ENCODE measurements around the gene PRKCH. TPM values are rescaled to one million over a fixed set of nuclear protein-coding genes. Genes with fewer than 3 reads are reported as not detected.

The PRKCH gene
- total RNA-seq, 2 experiments from 2014 or later = 318 to 343 TPM

GRCh38 chr14:61335671-61336275, 14.4 kb downstream of the PRKCH start:
- Mint-ChIP-seq H3K36me3 (ENCODE audit: low read depth) (peaks cover 66% of the 10 kb centered on the region), H3K4me3 (peak overlapping the region; percentile 74), H3K4me1 (ENCODE audit: low read depth) (peaks cover 84% of the 10 kb centered on the region), H3K27ac (peak overlapping the region; percentile 88), H3K9me3 (ENCODE audit: insufficient read depth) (no peaks in the 10 kb centered on the region), H3K27me3 (ENCODE audit: low read depth) (no peaks in the 10 kb centered on the region)
- DNase-seq = peak; percentile 55
- POLR2A ChIA-PET = interaction anchor here (1.0 to 9.9 kb wide), 4 partner anchors 10 to 119 kb away, joined by 3 to 223 read pairs (median 90); partner anchors contain the start of gene PRKCH
- ATAC-seq = peak; percentile 45
- CTCF ChIA-PET = interaction anchor here (1.1 to 6.9 kb wide), 4 partner anchors 10 to 116 kb away, joined by 3 to 51 read pairs (median 13); partner anchors contain the start of gene PRKCH

DNA sequence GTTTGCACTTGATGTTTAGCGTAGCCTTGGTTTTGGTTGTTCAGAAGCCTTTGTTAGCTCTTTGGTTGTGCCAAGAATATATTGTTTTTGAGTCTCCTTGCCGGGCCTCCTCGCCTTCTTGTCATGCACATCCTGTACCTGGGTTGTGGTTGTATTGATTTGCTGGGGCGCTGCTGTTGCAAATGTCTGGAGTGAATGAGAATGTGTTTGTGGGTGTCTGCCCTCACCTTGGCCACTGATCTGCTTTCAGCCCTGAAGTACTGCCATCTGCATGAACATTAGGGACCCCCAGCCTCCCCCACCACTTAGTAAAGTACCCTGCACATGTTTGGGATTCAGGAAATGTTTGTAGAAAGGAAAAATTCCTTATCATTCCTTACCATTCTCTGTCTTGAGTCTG, 16.5 kb downstream of the PRKCH start:
- DNase-seq = peak; percentile 88
- Mint-ChIP-seq H3K4me3 (peak overlapping the region; percentile 61), H3K9me3 (ENCODE audit: insufficient read depth) (no peaks in the 10 kb centered on the region), H3K4me1 (ENCODE audit: low read depth) (peaks cover 88% of the 10 kb centered on the region), H3K36me3 (ENCODE audit: low read depth) (peaks cover 70% of the 10 kb centered on the region), H3K27ac (peak overlapping the region; percentile 88), H3K27me3 (ENCODE audit: low read depth) (no peaks in the 10 kb centered on the region)
- ChIA-PET CTCF (interaction anchor here (0.9 to 6.9 kb wide), 6 partner anchors 8 to 114 kb away, joined by 3 to 22 read pairs (median 4); no protein-coding TSS in a partner anchor), POLR2A (interaction anchor here (0.7 to 9.9 kb wide), 15 partner anchors 9 to 139 kb away, joined by 3 to 223 read pairs (median 4); partner anchors contain the start of gene PRKCH)
- peak; percentile 54 for ATAC-seq

- peak; percentile 19 for DNase-seq
- Mint-ChIP-seq H3K36me3 (ENCODE audit: low read depth) (peaks cover 72% of the 10 kb centered on the region), H3K4me3 (peak overlapping the region; percentile 61), H3K27me3 (ENCODE audit: low read depth) (no peaks in the 10 kb centered on the region), H3K4me1 (ENCODE audit: low read depth) (peaks cover 89% of the 10 kb centered on the region), H3K27ac (peak overlapping the region; percentile 88), H3K9me3 (ENCODE audit: insufficient read depth) (no peaks in the 10 kb centered on the region)
- POLR2A ChIA-PET = interaction anchor here (0.8 to 9.9 kb wide), 11 partner anchors 8 to 135 kb away, joined by 3 to 223 read pairs (median 4); partner anchors contain the start of gene PRKCH
- CTCF ChIA-PET = interaction anchor here (1.0 to 6.9 kb wide), 5 partner anchors 9 to 114 kb away, joined by 3 to 22 read pairs (median 5); no protein-coding TSS in a partner anchor
- no peak for ATAC-seq
Observed at GRCh38 chr14:61338457-61338856, 17.1 kb downstream of the PRKCH start.

DNA sequence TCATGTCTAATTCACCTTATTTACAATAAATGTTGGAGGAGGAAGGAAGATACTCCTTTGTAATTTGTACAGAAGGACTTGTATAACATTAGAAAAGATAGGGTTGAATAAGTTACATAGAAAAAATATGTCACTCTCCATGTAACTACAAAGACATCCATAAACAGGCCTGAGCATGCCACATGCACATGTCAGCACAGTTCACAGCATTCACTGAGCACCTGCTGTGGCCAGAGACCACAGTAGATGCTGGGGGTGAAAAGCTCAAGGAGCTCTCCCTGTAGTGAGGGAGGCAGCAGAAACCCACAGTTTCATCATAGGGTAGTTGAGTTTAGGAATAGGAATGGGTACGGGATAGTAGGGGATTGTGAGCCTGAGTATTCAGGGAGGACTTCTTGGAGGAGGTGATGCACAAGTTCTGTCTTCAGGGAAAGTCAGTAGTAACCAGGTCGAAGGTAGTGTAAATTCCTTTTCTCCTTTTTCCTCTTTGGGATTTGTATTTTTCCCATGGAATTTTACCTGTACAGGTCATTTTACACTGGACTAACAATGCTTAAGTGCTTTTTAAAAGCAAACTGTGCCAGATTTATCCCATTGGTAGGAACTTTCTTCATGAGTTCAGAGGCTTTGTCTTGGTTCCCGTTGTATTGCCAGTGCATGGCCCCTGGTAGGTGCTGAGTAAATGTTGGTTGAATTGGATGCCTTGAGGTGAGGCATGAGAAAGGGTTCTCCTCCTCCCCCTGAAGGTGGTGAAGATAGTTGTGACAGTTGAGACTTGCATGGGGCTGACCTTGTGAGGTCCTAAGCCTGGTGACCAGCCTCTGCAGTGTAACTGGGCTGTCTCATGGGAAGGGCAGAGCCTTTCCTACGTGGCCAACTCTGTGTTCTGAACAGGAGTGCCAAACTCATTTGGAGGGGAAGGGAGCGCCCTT, 20.2 kb downstream of the PRKCH start:
- POLR2A ChIA-PET = interaction anchor here (0.6 to 13.2 kb wide), 11 partner anchors 9 to 404 kb away, joined by 3 to 177 read pairs (median 5); partner anchors contain the start of gene PRKCH
- CTCF ChIA-PET = interaction anchor here (0.8 to 6.0 kb wide), 8 partner anchors 10 to 135 kb away, joined by 3 to 42 read pairs (median 5); no protein-coding TSS in a partner anchor
- Mint-ChIP-seq H3K27me3 (ENCODE audit: low read depth) (no peaks in the 10 kb centered on the region), H3K36me3 (ENCODE audit: low read depth) (peaks cover 75% of the 10 kb centered on the region), H3K4me1 (ENCODE audit: low read depth) (peaks cover 92% of the 10 kb centered on the region), H3K27ac (peak overlapping the region; percentile 90), H3K4me3 (peak overlapping the region; percentile 72), H3K9me3 (ENCODE audit: insufficient read depth) (no peaks in the 10 kb centered on the region)
- ATAC-seq (peak; percentile 11), DNase-seq (peak; percentile 60)

- POLR2A ChIA-PET = interaction anchor here (0.6 to 13.2 kb wide), 11 partner anchors 10 to 403 kb away, joined by 3 to 177 read pairs (median 5); partner anchors contain the start of gene PRKCH
- H3K9me3 Mint-ChIP-seq (ENCODE audit: insufficient read depth) = no peaks in the 10 kb centered on the region
- H3K4me1 Mint-ChIP-seq (ENCODE audit: low read depth) = peaks cover 95% of the 10 kb centered on the region
- no peaks in the 10 kb centered on the region for H3K27me3 Mint-ChIP-seq (ENCODE audit: low read depth)
- peak; percentile 92 for DNase-seq
- CTCF ChIA-PET = interaction anchor here (1.0 to 6.0 kb wide), 6 partner anchors 11 to 134 kb away, joined by 3 to 42 read pairs (median 7); no protein-coding TSS in a partner anchor
- ATAC-seq = peak; percentile 64
- peak overlapping the region; percentile 90 for H3K27ac Mint-ChIP-seq
- H3K4me3 Mint-ChIP-seq = peak overlapping the region; percentile 72
- H3K36me3 Mint-ChIP-seq (ENCODE audit: low read depth) = peaks cover 81% of the 10 kb centered on the region
Observed at GRCh38 chr14:61342486-61342885, 21.1 kb downstream of the PRKCH start.

DNA sequence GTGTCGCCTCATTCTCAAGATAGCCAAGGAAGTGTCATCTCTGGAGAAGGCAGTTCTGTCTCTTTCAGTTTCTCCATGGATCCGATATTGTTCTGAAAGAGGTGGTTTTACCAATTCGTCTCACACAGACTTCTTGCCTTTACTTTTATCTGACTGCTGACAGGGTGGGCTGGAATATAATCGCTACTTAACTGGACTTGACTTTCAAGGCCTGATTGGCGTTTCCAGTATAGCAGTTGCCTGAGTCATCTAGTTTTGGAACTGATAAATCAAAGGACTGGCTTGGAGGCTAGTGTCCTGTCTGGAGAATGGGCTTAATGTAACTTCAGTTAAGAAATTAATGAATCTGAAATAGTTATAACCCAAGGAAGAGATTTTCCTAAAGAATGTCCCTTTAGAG, 21.6 kb downstream of the PRKCH start:
- H3K27me3 Mint-ChIP-seq (ENCODE audit: low read depth) = no peaks in the 10 kb centered on the region
- CTCF ChIA-PET = interaction anchor here (1.4 to 6.0 kb wide), 5 partner anchors 8 to 108 kb away, joined by 3 to 42 read pairs (median 5); no protein-coding TSS in a partner anchor
- peak overlapping the region; percentile 90 for H3K27ac Mint-ChIP-seq
- peak overlapping the region; percentile 72 for H3K4me3 Mint-ChIP-seq
- ATAC-seq = no peak
- H3K36me3 Mint-ChIP-seq (ENCODE audit: low read depth) = peaks cover 81% of the 10 kb centered on the region
- H3K9me3 Mint-ChIP-seq (ENCODE audit: insufficient read depth) = no peaks in the 10 kb centered on the region
- peaks cover 95% of the 10 kb centered on the region for H3K4me1 Mint-ChIP-seq (ENCODE audit: low read depth)
- no peak for DNase-seq
- POLR2A ChIA-PET = interaction anchor here (0.6 to 13.2 kb wide), 5 partner anchors 10 to 109 kb away, joined by 4 to 177 read pairs (median 9); no protein-coding TSS in a partner anchor

DNA sequence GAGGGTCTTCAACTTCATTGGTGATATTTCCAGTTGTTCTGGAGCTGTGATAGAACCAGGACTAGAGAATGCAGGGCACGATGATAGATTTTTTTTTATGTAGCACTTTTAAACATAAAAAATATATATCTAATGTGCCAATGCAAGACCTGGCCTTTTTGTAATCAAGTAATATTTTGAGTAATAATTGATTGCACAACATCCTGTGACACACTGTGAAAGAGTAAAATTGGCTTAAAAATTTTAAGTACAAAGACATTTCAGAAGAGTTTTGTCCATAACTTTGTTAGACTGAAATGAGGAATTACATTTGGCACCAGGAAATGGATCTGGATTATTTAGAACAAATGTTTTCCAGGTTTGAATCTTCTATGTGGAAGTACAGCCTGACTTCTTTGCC, 22.1 kb downstream of the PRKCH start:
- DNase-seq (no peak), ATAC-seq (no peak)
- H3K9me3 Mint-ChIP-seq (ENCODE audit: insufficient read depth) = peaks cover under 1% of the 10 kb centered on the region
- ChIA-PET CTCF (interaction anchor here (1.0 to 6.0 kb wide), 11 partner anchors 9 to 494 kb away, joined by 3 to 42 read pairs (median 5); no protein-coding TSS in a partner anchor), POLR2A (interaction anchor here (1.1 to 13.2 kb wide), 11 partner anchors 11 to 134 kb away, joined by 3 to 177 read pairs (median 6); partner anchors contain the start of gene PRKCH)
- H3K4me1 Mint-ChIP-seq (ENCODE audit: low read depth) = peaks cover 95% of the 10 kb centered on the region
- peak overlapping the region; percentile 72 for H3K4me3 Mint-ChIP-seq
- peak overlapping the region; percentile 90 for H3K27ac Mint-ChIP-seq
- H3K27me3 Mint-ChIP-seq (ENCODE audit: low read depth) = no peaks in the 10 kb centered on the region
- peaks cover 81% of the 10 kb centered on the region for H3K36me3 Mint-ChIP-seq (ENCODE audit: low read depth)

- no peak for DNase-seq
- H3K4me1 Mint-ChIP-seq (ENCODE audit: low read depth) = peaks cover 95% of the 10 kb centered on the region
- CTCF ChIA-PET = interaction anchor here (1.0 to 6.0 kb wide), 14 partner anchors 9 to 493 kb away, joined by 3 to 42 read pairs (median 4); no protein-coding TSS in a partner anchor
Observed at GRCh38 chr14:61343991-61344405, 22.6 kb downstream of the PRKCH start.

GRCh38 chr14:61344437-61345150, 23.2 kb downstream of the PRKCH start:
- H3K36me3 Mint-ChIP-seq (ENCODE audit: low read depth) = peaks cover 85% of the 10 kb centered on the region

More at GRCh38 chr14:61343991-61344405, 22.6 kb downstream of the PRKCH start:
- H3K4me3 Mint-ChIP-seq = peak overlapping the region; percentile 72
- H3K9me3 Mint-ChIP-seq (ENCODE audit: insufficient read depth) = peaks cover 6% of the 10 kb centered on the region
- peak overlapping the region; percentile 90 for H3K27ac Mint-ChIP-seq
- peak; percentile 2 for ATAC-seq
- no peaks in the 10 kb centered on the region for H3K27me3 Mint-ChIP-seq (ENCODE audit: low read depth)
- peaks cover 83% of the 10 kb centered on the region for H3K36me3 Mint-ChIP-seq (ENCODE audit: low read depth)
- POLR2A ChIA-PET = interaction anchor here (0.6 to 13.2 kb wide), 14 partner anchors 11 to 351 kb away, joined by 3 to 177 read pairs (median 4); partner anchors contain the start of genes HIF1A and PRKCH

GRCh38 chr14:61345151-61345482, 23.7 kb downstream of the PRKCH start:
- no peak for DNase-seq
- Mint-ChIP-seq H3K4me1 (ENCODE audit: low read depth) (peaks cover 98% of the 10 kb centered on the region), H3K4me3 (peak overlapping the region; percentile 72), H3K27me3 (ENCODE audit: low read depth) (no peaks in the 10 kb centered on the region), H3K36me3 (ENCODE audit: low read depth) (peaks cover 85% of the 10 kb centered on the region), H3K27ac (peak overlapping the region; percentile 90), H3K9me3 (ENCODE audit: insufficient read depth) (peaks cover 6% of the 10 kb centered on the region)
- ChIA-PET CTCF (interaction anchor here (1.0 to 6.0 kb wide), 5 partner anchors 13 to 111 kb away, joined by 3 to 42 read pairs (median 4); no protein-coding TSS in a partner anchor), POLR2A (interaction anchor here (0.6 to 13.2 kb wide), 5 partner anchors 12 to 107 kb away, joined by 4 to 177 read pairs (median 9); partner anchors contain the start of gene PRKCH)
- no peak for ATAC-seq

More at GRCh38 chr14:61344437-61345150, 23.2 kb downstream of the PRKCH start:
- Mint-ChIP-seq H3K27ac (peak overlapping the region; percentile 90), H3K4me3 (peak overlapping the region; percentile 72), H3K9me3 (ENCODE audit: insufficient read depth) (peaks cover 6% of the 10 kb centered on the region), H3K27me3 (ENCODE audit: low read depth) (no peaks in the 10 kb centered on the region), H3K4me1 (ENCODE audit: low read depth) (peaks cover 98% of the 10 kb centered on the region)
- CTCF ChIA-PET = interaction anchor here (1.0 to 6.0 kb wide), 12 partner anchors 10 to 492 kb away, joined by 3 to 42 read pairs (median 4); no protein-coding TSS in a partner anchor
- POLR2A ChIA-PET = interaction anchor here (0.6 to 13.2 kb wide), 13 partner anchors 12 to 351 kb away, joined by 3 to 177 read pairs (median 4); partner anchors contain the start of genes HIF1A and PRKCH
- ATAC-seq (peak; percentile 6), DNase-seq (no peak)
